NCI-H1436 (cell line): ENCODE measurements around the gene NOX3.
"Not testable (repeated sequence)": the region's sequence is repeated elsewhere in the genome, so short reads cannot be mapped to it uniquely, and the experiment has no call there.

ENCODE experiments used
- DNase-seq: peaks from one replicate; lab custom pipeline; 2025; lab: John Stamatoyannopoulos, UW

NOX3 gene

DNA sequence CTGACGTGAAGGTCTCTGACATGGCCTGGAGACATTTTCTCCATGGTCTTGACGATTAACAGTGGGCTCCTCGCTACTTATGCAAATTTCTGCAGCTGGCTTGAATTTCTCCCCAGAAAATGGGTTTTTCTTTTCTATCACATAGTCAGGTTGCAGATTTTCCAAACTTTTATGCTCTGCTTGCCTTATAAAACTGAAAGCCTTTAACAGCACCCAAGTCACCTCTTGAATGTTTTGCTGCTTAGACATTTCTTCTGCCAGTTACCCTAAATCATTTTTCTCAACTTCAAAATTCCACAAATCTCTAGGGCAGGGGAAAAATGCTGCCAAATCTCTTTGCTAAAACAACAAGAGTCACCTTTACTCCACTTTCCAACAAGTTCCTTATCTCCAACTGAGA, 12.9 kb upstream of the NOX3 start:
- not testable (repeated sequence) for DNase-seq

DNA sequence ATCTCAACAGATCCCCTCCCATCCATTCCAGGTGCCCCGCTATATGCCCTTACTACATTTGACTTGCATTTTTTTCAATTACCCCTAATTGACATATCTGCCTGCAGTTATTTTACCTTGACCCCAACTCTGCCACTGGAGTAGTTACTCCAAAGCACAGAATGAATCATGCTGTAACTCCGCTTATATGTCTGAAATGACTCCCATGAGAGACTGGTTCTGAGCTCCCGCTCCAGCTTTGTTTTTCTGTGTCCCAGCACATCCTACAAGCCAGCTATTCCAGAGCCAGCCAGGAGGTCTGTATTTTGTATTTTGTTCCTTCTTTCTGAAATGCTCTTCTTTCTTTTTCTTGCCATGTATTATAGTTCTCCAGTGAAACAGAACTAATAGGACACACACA, 10.9 kb upstream of the NOX3 start:
- no peak for DNase-seq

DNA sequence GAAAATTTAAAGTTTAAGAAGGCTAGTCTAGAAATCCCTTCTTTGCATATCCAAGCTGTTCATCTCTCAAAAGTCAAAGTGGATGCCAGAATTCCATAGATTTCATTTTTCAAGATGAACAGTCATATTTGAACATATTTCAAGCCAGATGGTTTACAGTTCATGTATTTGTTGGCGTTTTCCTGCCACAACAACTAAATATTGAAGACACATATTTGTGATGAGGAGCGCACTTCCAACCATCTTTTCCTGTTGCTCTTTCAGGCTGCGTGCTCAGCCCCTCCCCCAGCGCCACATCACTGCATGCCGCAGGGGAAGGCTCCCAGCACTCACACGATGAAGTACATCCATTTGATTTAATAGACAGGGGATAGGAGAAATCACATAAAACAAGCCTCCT, 5.9 kb upstream of the NOX3 start:
- no peak for DNase-seq

DNA sequence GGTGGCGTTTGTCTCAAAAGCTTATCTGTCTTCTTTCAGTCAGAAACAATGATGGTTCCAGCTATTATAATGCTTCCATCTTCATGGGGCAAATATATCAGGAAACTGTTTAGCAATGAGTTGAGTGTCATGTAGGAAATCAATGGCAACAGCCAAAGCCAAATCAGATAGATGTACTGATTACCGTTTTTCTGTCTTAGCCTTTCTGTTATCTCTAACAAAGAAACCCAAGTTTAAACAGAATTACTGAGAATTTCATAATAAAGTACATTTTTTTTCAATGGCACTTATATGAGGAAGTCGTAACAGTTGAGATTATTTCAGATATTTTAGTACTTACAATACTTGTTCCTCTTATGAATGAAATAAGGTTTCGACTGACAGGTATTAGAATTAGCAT, 1.2 kb downstream of the NOX3 start:
- no peak for DNase-seq

DNA sequence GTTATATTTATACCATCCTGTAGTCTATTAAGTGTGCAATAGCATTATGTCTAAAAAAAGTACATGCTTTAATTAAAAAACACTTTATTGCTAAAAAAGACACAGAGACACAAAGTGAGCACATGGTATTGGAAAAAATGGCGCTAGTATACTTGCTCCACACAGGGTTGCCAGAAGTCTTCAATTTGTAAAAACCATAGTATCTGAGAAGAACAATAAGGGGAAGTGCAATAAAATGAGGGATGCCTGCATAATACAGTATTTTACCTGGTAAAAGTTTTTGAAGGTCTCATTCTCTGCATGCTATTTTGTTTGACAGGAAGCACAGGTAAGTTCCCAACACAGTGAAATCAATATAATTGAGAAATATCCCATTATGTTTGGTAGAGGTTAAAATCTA, 1.6 kb downstream of the NOX3 start:
- DNase-seq = no peak

DNA sequence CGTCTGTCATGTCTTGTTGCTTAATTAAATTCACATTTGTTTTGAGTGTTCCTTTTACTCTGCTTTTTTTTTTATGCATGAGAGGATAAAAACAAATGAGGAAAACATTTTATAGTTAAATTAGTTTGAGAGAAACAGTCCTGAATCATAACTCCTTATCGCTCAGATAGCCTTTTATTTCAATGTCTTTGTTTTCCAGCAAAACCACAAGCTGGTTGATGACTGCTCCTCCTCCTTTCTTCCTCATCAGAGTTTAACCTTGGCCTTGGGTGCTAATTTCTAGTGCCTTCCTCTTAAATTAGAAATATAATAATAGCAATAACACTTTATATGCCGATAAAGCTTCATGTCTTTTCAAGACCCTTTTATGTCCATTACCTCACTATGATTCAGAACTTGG, 3.1 kb downstream of the NOX3 start:
- no peak for DNase-seq

DNA sequence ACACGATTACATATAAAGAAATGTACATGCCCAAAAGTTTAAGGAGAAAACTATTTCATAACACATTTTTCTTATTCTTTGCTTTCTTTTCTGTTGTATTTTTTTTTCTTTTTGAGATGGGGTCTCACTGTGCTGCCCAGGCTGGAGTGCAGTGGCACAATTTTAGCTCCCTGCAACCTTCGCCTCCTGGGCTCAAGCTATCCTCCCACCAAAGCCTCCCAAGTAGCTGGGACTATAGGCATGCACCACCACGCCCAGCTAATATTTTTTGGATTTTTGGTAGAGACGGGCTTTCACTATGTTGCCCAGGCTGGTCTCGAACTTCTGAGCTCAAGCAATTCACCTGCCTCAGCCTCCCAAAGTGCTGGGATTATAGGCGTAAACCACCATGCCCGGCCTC, 4.1 kb downstream of the NOX3 start:
- DNase-seq = not testable (repeated sequence)

DNA sequence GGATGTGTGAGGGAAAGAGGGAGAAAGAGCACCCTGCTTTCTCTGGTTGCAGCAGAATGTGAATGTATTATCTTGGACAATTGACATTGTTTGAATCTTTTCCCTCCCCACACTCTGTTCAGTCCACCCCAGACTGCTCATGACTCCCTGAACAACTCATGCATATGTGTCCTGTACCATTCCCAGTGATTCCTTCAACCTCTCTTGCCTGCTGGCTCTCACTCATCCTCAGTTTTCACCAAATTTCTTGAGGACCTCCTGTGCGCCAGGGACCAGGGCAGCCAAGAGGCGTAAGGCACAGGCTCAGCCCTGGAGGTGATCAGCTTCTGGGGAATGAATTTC, 5.4 kb downstream of the NOX3 start:
- DNase-seq = no peak

DNA sequence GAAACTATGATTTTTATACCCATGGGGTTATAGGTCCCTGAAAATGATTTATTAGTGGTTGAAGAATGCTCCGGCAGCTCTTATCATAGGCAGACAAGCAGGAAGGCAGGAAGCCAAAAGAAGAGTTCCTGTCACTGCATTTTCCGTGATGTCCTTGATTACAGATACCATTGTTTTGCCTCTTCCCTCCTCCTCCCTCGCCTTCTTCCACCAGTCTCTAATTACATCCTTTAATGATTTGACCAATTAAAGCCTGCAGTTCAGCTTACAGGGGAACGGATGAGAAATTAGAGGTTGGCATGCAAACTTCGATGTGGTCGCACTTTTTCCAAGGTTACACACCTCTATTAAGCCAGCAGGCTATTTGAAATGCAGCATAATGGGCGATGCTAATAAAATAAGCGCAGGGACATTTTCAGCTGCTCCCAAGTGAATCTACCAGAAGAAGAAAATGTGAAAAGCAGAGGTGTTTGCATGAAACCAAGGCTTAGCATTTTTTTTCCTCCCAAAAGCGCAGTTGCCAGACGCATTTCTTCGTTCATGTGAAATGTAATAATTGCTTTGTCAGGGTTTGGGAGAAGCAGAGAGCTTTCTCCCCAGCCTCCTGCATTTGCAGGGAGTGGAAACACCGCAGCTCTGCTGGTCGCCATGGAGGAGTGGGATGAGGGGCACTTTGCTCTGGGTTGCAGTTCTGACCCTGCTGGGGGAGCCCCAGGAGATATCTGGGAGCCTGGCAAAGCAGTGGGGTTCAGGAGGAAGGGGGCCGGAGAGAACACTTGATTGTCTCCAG, 6.0 kb downstream of the NOX3 start:
- peak; percentile 30 for DNase-seq

DNA sequence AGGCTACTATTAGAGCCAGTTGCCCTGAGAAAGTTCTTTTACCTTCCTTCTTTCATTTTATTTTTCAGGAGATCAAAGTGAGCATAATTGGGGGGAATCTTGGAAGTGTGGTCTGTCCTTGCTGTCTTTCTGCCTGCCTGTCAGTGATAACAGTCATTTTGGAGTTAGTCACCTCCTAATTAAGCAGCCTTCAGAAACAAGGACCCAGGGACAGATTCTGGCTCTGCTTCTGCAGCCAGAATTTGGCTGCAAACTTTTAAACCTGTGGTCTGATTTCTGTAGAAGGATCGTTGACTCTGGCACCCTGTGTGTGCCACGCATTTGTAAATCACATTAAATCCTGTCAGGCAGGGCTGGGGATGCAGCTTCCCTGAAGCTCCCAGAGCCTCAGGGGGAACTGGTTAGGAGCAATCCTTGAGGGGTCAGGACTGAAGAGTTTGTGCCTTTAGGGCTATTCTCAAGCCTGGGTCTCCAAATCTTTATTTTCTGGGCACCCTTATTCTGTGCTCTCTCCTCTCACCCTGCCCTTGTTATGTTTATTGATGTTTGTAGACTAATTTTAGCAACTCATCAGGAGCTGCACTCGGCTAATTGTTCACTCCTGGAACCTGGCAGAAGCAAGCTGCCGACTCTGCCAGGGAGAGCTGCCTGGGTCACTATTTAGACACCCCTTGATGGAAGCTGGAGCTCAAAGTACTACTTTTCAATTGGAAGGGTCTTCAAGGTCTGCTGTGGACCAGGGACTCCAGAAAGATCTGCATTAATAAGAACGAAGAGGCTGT, 6.8 kb downstream of the NOX3 start:
- DNase-seq = no peak

DNA sequence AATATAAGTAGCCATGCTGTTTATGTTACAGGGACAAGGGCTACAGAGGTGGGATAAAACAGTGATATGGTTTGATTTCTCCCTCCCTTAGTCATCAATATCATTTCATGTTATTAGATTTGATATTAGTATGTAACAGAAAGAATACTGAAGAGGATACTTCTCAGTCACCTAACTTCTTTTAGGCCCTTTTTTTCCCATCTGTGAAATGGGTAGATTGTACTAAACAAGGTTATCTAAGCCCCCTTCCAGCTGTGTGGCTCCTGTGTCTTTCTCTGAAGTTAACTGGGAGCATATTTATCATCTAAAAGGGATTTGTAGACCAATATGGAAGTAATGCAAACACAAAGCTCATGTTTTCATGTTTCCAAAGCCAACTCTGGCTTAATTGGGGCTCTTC, 7.7 kb downstream of the NOX3 start:
- DNase-seq = no peak

DNA sequence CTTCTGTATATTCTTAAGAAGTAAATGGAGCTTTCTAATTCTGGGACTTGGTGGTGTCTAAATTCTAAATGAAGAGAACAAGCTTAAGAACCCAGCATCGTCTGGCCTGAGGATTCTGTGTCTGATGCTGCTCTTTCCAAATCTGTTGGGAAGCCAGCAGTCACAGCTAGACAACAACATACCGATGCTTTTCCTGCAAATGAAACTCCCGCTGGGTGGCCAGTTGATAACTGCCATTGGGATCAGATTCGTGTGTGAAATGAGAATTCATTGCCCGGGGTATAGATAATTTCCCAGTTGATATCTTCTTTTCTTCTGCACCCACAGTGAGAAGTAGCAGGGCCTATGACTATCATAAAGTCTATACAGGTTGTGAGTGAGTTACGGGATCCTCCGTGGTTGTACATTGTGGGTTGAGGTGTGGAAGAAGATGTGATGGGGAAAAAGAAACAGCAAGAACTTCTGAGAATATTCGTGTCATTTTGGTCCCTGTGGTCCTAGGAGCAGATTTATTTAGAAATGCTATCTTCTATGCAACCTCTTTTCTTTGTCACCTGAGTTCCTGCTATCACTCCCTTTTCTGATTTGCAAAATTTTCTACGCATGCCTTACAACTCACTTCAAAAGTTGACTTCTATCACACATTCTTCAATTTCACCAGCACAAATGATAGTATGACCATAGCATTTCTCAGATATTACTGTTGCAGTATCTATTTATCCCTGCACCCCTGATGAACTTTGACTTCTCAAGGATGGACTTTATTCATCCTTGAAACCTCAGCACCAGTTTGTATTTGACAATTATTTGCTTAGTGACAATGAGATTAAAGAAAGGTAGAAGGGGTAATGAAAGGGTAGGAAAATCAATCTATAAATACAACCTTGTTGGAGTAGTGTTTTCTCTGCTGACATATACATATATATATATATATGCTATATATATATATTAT, 10.4 kb downstream of the NOX3 start:
- DNase-seq = no peak

DNA sequence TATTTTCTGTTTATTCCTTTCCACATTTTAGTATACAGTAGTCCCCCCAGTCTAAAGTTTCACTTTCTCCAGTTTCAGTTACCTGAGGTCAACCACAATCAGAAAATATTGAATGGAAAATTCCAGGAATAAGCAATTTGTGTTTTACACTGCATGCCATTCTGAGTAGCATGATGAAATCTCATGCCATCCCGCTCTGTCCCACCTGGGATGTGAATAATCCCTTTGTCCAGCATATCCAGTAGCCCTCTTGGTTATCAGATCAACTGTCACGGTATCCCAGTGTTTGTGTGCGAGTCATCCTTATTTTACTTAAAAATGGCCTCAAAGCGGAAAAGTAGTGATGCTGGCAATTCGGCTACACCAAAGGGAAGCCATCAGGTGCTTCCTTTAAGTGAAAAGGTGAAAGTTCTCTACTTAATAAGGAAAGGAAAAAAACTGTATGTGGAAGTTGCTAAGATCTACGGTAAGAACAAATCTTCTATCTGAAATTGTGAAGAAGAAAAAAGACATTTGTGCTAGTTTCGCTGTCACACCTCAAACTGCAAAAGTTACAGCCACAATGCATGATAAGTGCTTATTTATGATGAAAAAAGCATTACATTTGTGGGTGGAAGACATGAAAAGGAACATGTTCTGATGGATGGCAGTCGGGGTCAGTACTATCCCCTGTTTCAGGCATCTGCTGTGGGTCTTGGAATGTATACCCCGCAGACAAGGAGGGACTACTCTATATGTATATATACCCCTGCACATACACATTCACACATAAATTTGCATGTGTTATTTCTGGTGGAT, 11.3 kb downstream of the NOX3 start:
- DNase-seq = no peak

DNA sequence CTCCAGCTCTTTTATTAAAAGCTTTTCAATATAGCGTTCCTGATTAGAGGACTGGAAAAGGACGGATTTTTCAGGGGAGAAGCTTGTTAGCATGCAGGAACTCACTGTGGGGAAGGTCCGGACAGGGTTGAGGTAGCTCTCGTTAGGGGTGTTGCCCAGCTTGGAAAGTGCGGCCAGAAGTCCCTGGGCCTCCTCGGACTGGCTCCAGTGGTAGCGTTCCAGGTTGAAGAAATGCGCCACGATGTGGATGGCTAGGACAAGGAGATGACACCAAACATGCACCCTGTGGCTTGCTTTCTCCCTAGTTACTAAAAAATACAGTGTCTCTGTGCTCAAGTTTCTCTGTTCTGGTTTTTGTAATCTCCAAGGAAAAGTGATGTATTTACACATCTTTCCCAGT, 12.5 kb downstream of the NOX3 start:
- DNase-seq = no peak

DNA sequence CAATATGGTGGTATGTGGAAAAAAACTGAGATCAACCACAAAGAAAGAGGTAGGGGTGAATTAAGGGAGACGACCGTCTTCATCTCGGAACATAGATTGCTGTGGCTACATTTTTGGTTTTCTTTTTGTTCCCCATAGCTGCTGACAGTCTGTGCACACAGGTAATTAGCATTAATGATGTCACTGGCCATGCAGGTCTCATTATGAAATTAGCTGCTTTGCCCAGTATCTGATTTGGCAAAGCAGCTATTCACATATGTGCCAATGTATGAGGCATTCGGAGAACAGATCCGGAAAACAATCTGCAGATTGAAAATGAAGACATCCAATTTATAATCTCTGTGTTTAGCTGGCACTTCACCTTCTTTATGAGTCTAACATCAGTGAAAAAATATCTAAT, 13.1 kb downstream of the NOX3 start:
- DNase-seq = no peak

DNA sequence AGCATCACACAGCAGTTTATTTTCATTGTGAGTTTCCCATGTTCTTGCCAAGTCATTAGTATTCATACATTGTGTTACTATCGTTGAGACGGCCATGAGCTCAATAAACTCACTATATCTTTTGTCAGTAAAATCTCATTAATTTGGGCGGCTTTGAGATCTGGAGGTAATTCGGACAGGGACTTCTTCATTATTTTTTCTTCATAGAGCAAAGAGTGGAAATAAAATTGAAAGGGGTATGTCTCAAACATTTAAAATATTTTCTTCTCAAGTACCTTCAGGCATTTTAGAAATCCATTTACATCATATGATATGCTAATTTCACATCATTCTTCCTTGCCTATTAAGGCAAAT, 14.6 kb downstream of the NOX3 start:
- no peak for DNase-seq

DNA sequence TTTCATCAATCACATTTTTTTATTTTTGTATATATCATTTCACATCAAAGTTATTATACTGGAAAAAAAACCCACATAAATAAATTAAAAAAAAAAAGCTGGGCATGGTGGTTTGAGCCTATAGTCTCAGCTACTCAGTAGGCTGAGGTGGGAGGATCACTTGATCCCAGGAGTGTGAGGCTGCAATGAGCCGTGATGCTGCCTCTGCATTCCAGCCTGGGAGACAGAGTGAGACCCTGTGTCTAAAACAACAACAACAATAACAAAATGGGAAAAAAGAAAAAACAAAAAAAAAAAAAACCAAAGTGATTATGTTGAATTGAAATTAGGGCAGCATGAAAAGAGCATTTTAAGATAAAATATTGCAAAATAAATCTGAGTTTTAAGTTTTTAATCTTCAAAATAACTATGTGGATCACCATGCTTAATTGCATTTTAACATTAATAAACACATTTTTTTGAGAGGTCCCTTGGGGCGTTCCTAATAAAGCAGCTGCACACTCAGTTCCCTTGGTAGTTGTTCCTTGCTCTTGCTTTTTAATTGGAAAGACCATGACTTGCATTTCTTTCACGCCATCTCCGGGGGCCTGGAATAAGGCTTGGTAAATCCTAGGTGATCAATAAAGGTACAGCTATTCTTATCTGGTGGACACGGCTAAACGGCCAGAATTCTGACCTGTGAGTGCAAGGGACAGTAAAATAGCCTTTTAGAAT, 15.1 kb downstream of the NOX3 start:
- DNase-seq = no peak

DNA sequence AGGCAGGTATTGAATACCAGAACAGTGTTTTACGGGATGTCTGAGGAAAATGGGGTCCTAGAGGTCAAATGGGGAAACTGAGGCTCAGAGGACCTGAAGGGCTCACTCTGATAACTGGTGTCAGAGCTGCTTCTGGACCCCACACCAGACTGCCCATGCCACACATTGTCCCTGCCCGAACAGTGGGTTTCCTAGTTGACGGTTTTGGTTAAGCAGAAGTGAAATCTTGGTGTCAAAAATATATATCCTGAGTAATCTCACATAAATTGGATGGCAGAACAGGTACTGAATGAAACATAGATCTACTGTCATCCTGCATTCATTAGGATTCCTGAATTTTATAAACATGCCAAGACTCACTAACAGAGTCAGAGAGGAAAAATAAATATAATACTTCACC, 16.3 kb downstream of the NOX3 start:
- no peak for DNase-seq

DNA sequence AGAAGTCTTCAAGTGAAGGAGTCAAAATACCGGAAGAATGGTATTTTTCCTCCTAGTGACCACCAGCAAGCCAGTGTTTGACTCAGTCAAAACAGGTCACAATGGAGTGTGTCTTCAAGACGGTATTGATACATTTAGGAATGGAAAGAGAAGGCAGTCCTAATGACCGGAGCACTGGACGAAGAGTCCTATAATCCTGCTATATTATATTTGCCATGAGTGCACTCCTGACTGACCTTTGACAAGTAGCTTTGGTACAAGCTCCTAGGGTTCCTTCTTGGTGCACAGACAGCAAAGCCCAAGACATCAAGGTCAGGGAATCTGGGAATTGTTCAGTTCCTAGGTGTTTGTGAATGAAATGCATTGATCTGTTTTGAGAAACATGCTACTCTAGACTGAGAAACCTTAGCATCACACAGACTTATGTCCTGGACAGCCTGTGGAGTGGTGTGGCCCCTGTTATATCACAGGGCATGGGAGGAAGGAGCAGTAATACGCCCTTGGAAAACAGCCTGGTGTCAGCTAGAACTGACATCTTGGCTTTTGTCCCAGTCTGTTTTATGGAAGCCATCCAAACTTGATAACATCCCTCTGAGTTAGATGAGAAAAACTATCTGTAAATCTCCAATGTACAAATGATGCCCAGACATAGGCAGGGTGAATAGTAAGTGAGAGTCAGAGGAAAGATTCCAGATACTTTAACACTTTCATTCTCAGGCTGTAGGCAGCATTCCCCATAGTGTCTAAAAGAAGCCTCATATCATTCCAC, 18.5 kb downstream of the NOX3 start:
- DNase-seq = no peak

DNA sequence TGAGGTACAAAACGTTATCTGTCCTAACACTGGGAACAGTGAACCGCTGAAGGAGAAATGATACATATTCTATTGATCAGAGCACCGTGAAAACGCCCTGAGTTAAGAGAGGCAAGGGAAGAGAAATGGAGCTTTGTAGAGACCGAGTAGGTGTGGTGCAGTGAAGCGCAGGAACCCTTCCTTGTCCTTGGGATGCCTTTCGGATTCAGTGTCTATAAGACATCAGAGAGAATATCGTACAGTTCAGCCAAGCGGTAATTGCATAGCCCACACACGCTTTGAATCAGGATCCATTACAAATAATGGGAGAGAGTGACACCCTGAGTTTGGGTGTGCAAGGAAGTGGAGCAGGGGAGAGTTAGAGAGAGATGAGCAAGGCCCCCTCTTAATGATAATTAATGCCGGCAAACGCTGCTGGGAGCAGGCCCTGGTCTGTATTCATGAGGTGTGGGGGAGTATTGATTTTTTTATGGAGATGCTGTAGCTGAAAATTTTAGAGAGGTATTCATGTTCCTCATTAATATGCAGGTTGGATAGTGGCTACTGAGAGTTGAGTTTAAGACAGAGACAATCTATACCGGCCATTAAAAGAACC, 20.7 kb downstream of the NOX3 start:
- no peak for DNase-seq
